SK-N-SH treated with all-trans-retinoic acid at 6 μM for 48 hours (cell line): ENCODE measurements around the gene ANXA3.
"Not testable (repeated sequence)": the region's sequence is repeated elsewhere in the genome, so short reads cannot be mapped to it uniquely, and the experiment has no call there.

Source experiments
- ATAC-seq: fragments of 200-7000 bp; cut with Tn5 transposase; 3 replicates; pipeline ENCODE4 v1.9.1; 2020; ENCODE audit warnings: mild to moderate bottlenecking, moderate library complexity
- ARNTL ChIP-seq: fragments of 450-650 bp; formaldehyde crosslinking; IDR thresholded peaks from 2 replicates; pipeline ENCODE4 v1.5.0; 2020; ENCODE audit warnings: low read depth, mild to moderate bottlenecking, moderate library complexity, borderline replicate concordance
- BACH2 ChIP-seq: fragments of 250-450 bp; sonication (Bioruptor Pico); IDR thresholded peaks from 2 replicates; pipeline ENCODE4 v1.9.0; 2021; ENCODE audit warnings: mild to moderate bottlenecking, borderline replicate concordance
- CSDC2 ChIP-seq: fragments of 250-450 bp; sonication (Bioruptor Pico); IDR thresholded peaks from 2 replicates; pipeline ENCODE4 v1.5.0; 2020; ENCODE audit warnings: mild to moderate bottlenecking, moderate library complexity
- CSRNP3 ChIP-seq: fragments of 250-450 bp; sonication (Bioruptor Pico); IDR thresholded peaks from 2 replicates; pipeline ENCODE4 v1.5.1; 2021; ENCODE audit warnings: mild to moderate bottlenecking, moderate library complexity
- ESRRG ChIP-seq: fragments of 250-450 bp; sonication (Bioruptor Pico); IDR thresholded peaks from 2 replicates; pipeline ENCODE4 v1.6.1; 2021; ENCODE audit warnings: mild to moderate bottlenecking
- GLIS3 ChIP-seq: fragments of 250-450 bp; sonication (Bioruptor Pico); IDR thresholded peaks from 2 replicates; pipeline ENCODE4 v1.5.0; 2020; ENCODE audit warnings: mild to moderate bottlenecking, moderate library complexity
- ISL1 ChIP-seq: fragments of 250-450 bp; sonication (Bioruptor Pico); IDR thresholded peaks from 2 replicates; pipeline ENCODE4 v2.1.2; 2022; ENCODE audit warnings: mild to moderate bottlenecking, moderate library complexity
- OSR1 ChIP-seq: fragments of 250-450 bp; sonication (Bioruptor Pico); IDR thresholded peaks from 2 replicates; pipeline ENCODE4 v1.8.0; 2022; ENCODE audit warnings: moderate library complexity, mild to moderate bottlenecking, inconsistent platforms
- PATZ1 ChIP-seq: fragments of 250-450 bp; sonication (Bioruptor Pico); IDR thresholded peaks from 2 replicates; pipeline ENCODE4 v1.8.0; 2020; ENCODE audit warnings: mild to moderate bottlenecking, moderate library complexity, borderline replicate concordance
- POU6F1 ChIP-seq: fragments of 250-450 bp; sonication (Bioruptor Pico); IDR thresholded peaks from 2 replicates; pipeline ENCODE4 v1.8.0; 2021; ENCODE audit warnings: low read depth, mild to moderate bottlenecking, moderate library complexity, borderline replicate concordance
- PPARA ChIP-seq: fragments of 250-450 bp; sonication (Bioruptor Pico); IDR thresholded peaks from 2 replicates; pipeline ENCODE4 v1.5.0; 2020; ENCODE audit warnings: mild to moderate bottlenecking, borderline replicate concordance
- RARB ChIP-seq: fragments of 250-450 bp; sonication (Bioruptor Pico); IDR thresholded peaks from 2 replicates; pipeline ENCODE4 v1.8.0; 2021; ENCODE audit warnings: mild to moderate bottlenecking, moderate library complexity
- TCF4 ChIP-seq: fragments of 250-450 bp; sonication (Bioruptor Pico); IDR thresholded peaks from 2 replicates; pipeline ENCODE4 v1.8.0; 2021; ENCODE audit warnings: mild to moderate bottlenecking, moderate library complexity, borderline replicate concordance
- TOX ChIP-seq: fragments of 250-450 bp; sonication (Bioruptor Pico); IDR thresholded peaks from 2 replicates; pipeline ENCODE4 v1.8.0; 2021; ENCODE audit warnings: mild to moderate bottlenecking, moderate library complexity, borderline replicate concordance
- TSHZ2 ChIP-seq: fragments of 250-450 bp; sonication (Bioruptor Pico); IDR thresholded peaks from 2 replicates; pipeline ENCODE4 v1.5.0; 2020; ENCODE audit warnings: mild to moderate bottlenecking, moderate library complexity
- ZC3H10 ChIP-seq: fragments of 250-450 bp; sonication (Bioruptor Pico); IDR thresholded peaks from 2 replicates; pipeline ENCODE4 v1.5.1; 2021; ENCODE audit warnings: mild to moderate bottlenecking, moderate library complexity
- ZFP3 ChIP-seq: fragments of 250-450 bp; sonication (Bioruptor Pico); IDR thresholded peaks from 2 replicates; pipeline ENCODE4 v1.5.0; 2020; ENCODE audit warnings: mild to moderate bottlenecking, moderate library complexity
- ZFP30 ChIP-seq: fragments of 450-650 bp; formaldehyde crosslinking; IDR thresholded peaks from 2 replicates; pipeline ENCODE4 v1.5.0; 2022; ENCODE audit warnings: mild to moderate bottlenecking, moderate library complexity
- ZNF565 ChIP-seq: fragments of 450-650 bp; formaldehyde crosslinking; conservative IDR thresholded peaks from 2 replicates; pipeline ENCODE4 v1.5.0; 2020; ENCODE audit warnings: low read depth, mild to moderate bottlenecking, moderate library complexity
- ZNF70 ChIP-seq: fragments of 450-650 bp; formaldehyde crosslinking; IDR thresholded peaks from 2 replicates; pipeline ENCODE4 v1.5.0; 2020; ENCODE audit warnings: mild to moderate bottlenecking, moderate library complexity
- ZNF8 ChIP-seq: fragments of 450-650 bp; formaldehyde crosslinking; IDR thresholded peaks from 2 replicates; pipeline ENCODE4 v1.5.0; 2020; ENCODE audit warnings: mild to moderate bottlenecking, moderate library complexity

ANXA3 gene

GRCh38 chr4:78592088-78592783 lies 40.7 kb downstream of the ANXA3 start (continued):
- TF ChIP-seq PATZ1 (no peak), ARNTL (no peak), ZNF565 (CRISPR knock-in tag) (no peak)

GRCh38 chr4:78596111-78596742 lies 44.7 kb downstream of the ANXA3 start:
- no peak for TF ChIP-seq CSDC2
- TF ChIP-seq PPARA (CRISPR knock-in tag) = no peak
- ATAC-seq = no peak

- ATAC-seq = not testable (repeated sequence)
Observed at GRCh38 chr4:78598431-78598830, 46.9 kb downstream of the ANXA3 start.

- TF ChIP-seq CSDC2 = no peak
- TF ChIP-seq POU6F1 (CRISPR knock-in tag) = no peak
- no peak for TF ChIP-seq ESRRG
- no peak for TF ChIP-seq ZC3H10 (CRISPR knock-in tag)
- TF ChIP-seq BACH2 = no peak
- TF ChIP-seq TSHZ2 (CRISPR knock-in tag) = no peak
- TF ChIP-seq ZFP3 (CRISPR knock-in tag) = no peak
- no peak for TF ChIP-seq PPARA (CRISPR knock-in tag)
- no peak for TF ChIP-seq TOX (CRISPR knock-in tag)
- TF ChIP-seq TCF4 (CRISPR knock-in tag) = no peak
- TF ChIP-seq RARB (CRISPR knock-in tag) = no peak
- no peak for TF ChIP-seq CSRNP3 (CRISPR knock-in tag)
- no peak for TF ChIP-seq ARNTL
- TF ChIP-seq OSR1 (CRISPR knock-in tag) = no peak
- TF ChIP-seq ISL1 (CRISPR knock-in tag) = no peak
- no peak for TF ChIP-seq ZNF70
- TF ChIP-seq ZNF8 (CRISPR knock-in tag) = no peak
- TF ChIP-seq ZNF565 (CRISPR knock-in tag) = no peak
- no peak for ATAC-seq
Observed at GRCh38 chr4:78599147-78599546, 47.6 kb downstream of the ANXA3 start.

- no peak for TF ChIP-seq ARNTL
- TF ChIP-seq GLIS3 (CRISPR knock-in tag) = no peak
- TF ChIP-seq TOX (CRISPR knock-in tag) = no peak
- TF ChIP-seq ZNF70 = no peak
- TF ChIP-seq PPARA (CRISPR knock-in tag) = no peak
- TF ChIP-seq ZFP30 (CRISPR knock-in tag) = no peak
- TF ChIP-seq ISL1 (CRISPR knock-in tag) = no peak
- TF ChIP-seq PATZ1 = no peak
- TF ChIP-seq, all 23 proteins: peak for 0
- ATAC-seq = no peak
Observed at GRCh38 chr4:78599931-78600375, 48.4 kb downstream of the ANXA3 start.
